Measurements from ENCODE around the gene CIART. TPM values are rescaled to one million over a fixed set of nuclear protein-coding genes. Genes with fewer than 3 reads are reported as not detected.

The CIART gene
- total and polyA plus RNA-seq, 10 of the 15 experiments (the other 5 are each of a cell fraction or from before 2014, with no cell fraction given): 0.44 to 1.4 (median 0.67) TPM

GRCh38 chr1:150259758-150260669, 22.3 kb upstream of the CIART start:
- in situ Hi-C loops (cut with MboI): loop anchor here (5.0 kb wide), 1 partner anchor 737 kb away; no protein-coding TSS in a partner anchor
- Histone ChIP-seq H3K27ac (ENCODE audit: control insufficient read depth, insufficient read depth) (no peak overlapping the region), H3K9ac (ENCODE audit: control insufficient read depth, insufficient read depth, low read length) (no peak overlapping the region), H2AFZ (ENCODE audit: control insufficient read depth, low read depth, low read length) (no peak overlapping the region), H3K4me3 (no peak overlapping the region), H3K4me1 (ENCODE audit: control insufficient read depth, insufficient read depth, low read length) (peaks cover 5% of the 10 kb centered on the region; the same call in 1 of the 2 replicates), H3K36me3 (ENCODE audit: control insufficient read depth in 2 of 2, insufficient read depth in 2 of 2, low read length in 1 of 2) (peaks cover 0 to 7% of the 10 kb centered on the region in 2 experiments; a peak in 2 of 4 replicates), H3K79me2 (ENCODE audit: control insufficient read depth, insufficient read depth, low read length) (no peaks in the 10 kb centered on the region), H4K20me1 (ENCODE audit: control insufficient read depth, insufficient read depth) (no peaks in the 10 kb centered on the region), H3K27me3 (replicated peaks in 1 of 2; ENCODE audit: control insufficient read depth in 2 of 2, insufficient read depth in 2 of 2, low read length in 1 of 2) (no peaks in the 10 kb centered on the region; a peak in 2 of 4 replicates), H3K9me3 (replicated peaks; ENCODE audit: control insufficient read depth, insufficient read depth, low read length) (no peaks in the 10 kb centered on the region), H3K4me2 (ENCODE audit: control insufficient read depth, insufficient read depth) (no peak overlapping the region)
- ATAC-seq (no peak), DNase-seq (ENCODE audit: low read depth, low spot score) (no peak), FAIRE-seq (no peak)
- intact Hi-C loops (cut with micrococcal nuclease; ENCODE audit: unreplicated experiment): loop anchor here (5.0 to 10.0 kb wide), 5 partner anchors 167 to 735 kb away; partner anchors contain the start of gene FALEC
- ChIA-PET POLR2A (interaction anchor here (0.6 to 1.2 kb wide), 3 partner anchors 13 to 306 kb away, joined by 3 to 6 read pairs (median 5); partner anchors contain the start of gene C1orf54), RAD21 (ENCODE audit: unreplicated experiment) (interaction anchor here (1.5 kb wide), 1 partner anchor 21 kb away, joined by 4 read pairs; no protein-coding TSS in a partner anchor), CTCF (interaction anchor here (0.6 to 5.8 kb wide), 3 partner anchors 8 to 36 kb away, joined by 3 to 27 read pairs (median 3); partner anchors contain the start of gene CIART), SMC1A (ENCODE audit: uncharacterized antibody, unreplicated experiment) (interaction anchor here (0.6 kb wide), 1 partner anchor 105 kb away, joined by 3 read pairs; no protein-coding TSS in a partner anchor)
- 24% methylated on average over 11 of the region's 11 CpGs for WGBS (ENCODE audit: insufficient coverage, insufficient replicate concordance, low lambda C conversion rate, missing lambda C conversion rate)
- BruUV-seq (replicated peaks): no TSS peak
- TF ChIP-seq PBX3 (IDR thresholded peaks at IDR 0.05; ENCODE audit: insufficient replicate concordance, low read depth, low read length): no peak
- no peak for TF ChIP-seq SUZ12 (IDR thresholded peaks at IDR 0.05; ENCODE audit: unreplicated experiment)
- TF ChIP-seq SIX5 (IDR thresholded peaks at IDR 0.05; ENCODE audit: low read depth, low read length, severe bottlenecking): no peak
- no peak for TF ChIP-seq MYB (IDR thresholded peaks at IDR 0.05; ENCODE audit: borderline replicate concordance, low read depth, low read length)
- TF ChIP-seq ZBED1 (IDR thresholded peaks at IDR 0.05; ENCODE audit: borderline replicate concordance): no peak
- TF ChIP-seq MLLT1 (IDR thresholded peaks at IDR 0.05): no peak
- no peak for TF ChIP-seq EZH2 (IDR thresholded peaks at IDR 0.05; ENCODE audit: borderline replicate concordance, control insufficient read depth, low read depth, low read length)
- no peak for TF ChIP-seq CREM (IDR thresholded peaks at IDR 0.05; ENCODE audit: low read depth)
- TF ChIP-seq DPF2 (IDR thresholded peaks at IDR 0.05): no peak
- no peak for TF ChIP-seq ATF2 (IDR thresholded peaks at IDR 0.05; ENCODE audit: low read length)
- no peak for TF ChIP-seq CHD2 (IDR thresholded peaks at IDR 0.05; ENCODE audit: borderline replicate concordance, low read depth, low read length)
- no peak for TF ChIP-seq ZNF622 (IDR thresholded peaks at IDR 0.05)
- TF ChIP-seq CTCF (IDR thresholded peaks at IDR 0.05 in 2 of 3, conservative IDR thresholded peaks at IDR 0.05 in 1 of 3; ENCODE audit: control insufficient read depth in 2 of 3, extremely low read depth in 1 of 3, insufficient read depth in 1 of 3, low read depth in 3 of 3, low read length in 3 of 3): no peak
- no peak for TF ChIP-seq MEF2B (IDR thresholded peaks at IDR 0.05; ENCODE audit: partially characterized antibody, poor library complexity, severe bottlenecking)
- no peak for TF ChIP-seq TCF12 (IDR thresholded peaks at IDR 0.05; ENCODE audit: low read depth, low read length)
